HG02852 (cell line): ENCODE results near the gene MACROH2A1.

Experiments
- ATAC-seq: cut with Tn5 transposase; IDR thresholded peaks from one replicate; pipeline ENCODE4 v1.9.1; 2021; ENCODE audit warnings: mild to moderate bottlenecking, moderate library complexity; ENCODE audit not compliant: unreplicated experiment

MACROH2A1 gene

GRCh38 chr5:135296900-135297816, 101.9 kb downstream of the MACROH2A1 start:
- no peak for ATAC-seq

- no peak for ATAC-seq
Measured at GRCh38 chr5:135295852-135296251, 103.2 kb downstream of the MACROH2A1 start.

GRCh38 chr5:135294793-135295192, 104.2 kb downstream of the MACROH2A1 start:
- ATAC-seq, result no peak

GRCh38 chr5:135289651-135290050, 109.4 kb downstream of the MACROH2A1 start:
- ATAC-seq, result no peak

GRCh38 chr5:135287551-135287950, 111.5 kb downstream of the MACROH2A1 start:
- ATAC-seq, result no peak
